Neural progenitor cell (in vitro differentiated cells): ENCODE data around the gene SIGLEC15. TPM values are rescaled to one million over a fixed set of nuclear protein-coding genes. Genes with fewer than 3 reads are reported as not detected.

ENCODE experiments used
- DNase-seq: peaks from one replicate; pipeline ENCODE4 v3.0.0-alpha.2; 2016; ENCODE audit warnings: low spot score
- H2AFZ ChIP-seq: fragments of 200-600 bp; sonication (generic); replicated peaks from 2 replicates; pipeline ENCODE4 v1.6.1; 2016; ENCODE audit warnings: antibody characterized with exemption
- H3F3A ChIP-seq: fragments of 200-600 bp; sonication (generic); 2 replicates; pipeline ENCODE4 v1.6.1; 2016; ENCODE audit warnings: antibody characterized with exemption, low read depth
- H3K27ac ChIP-seq: fragments of 200-600 bp; sonication (generic); 2 replicates; pipeline ENCODE4 v1.5.1; 2016; ENCODE audit warnings: mild to moderate bottlenecking
- H3K27me3 ChIP-seq: fragments of 200-600 bp; sonication (generic); 2 replicates; pipeline ENCODE4 v1.6.1; 2016; ENCODE audit warnings: mild to moderate bottlenecking, moderate library complexity
- H3K36me3 ChIP-seq: fragments of 200-600 bp; sonication (generic); 2 replicates; pipeline ENCODE4 v1.5.1; 2016
- H3K4me1 ChIP-seq: fragments of 200-600 bp; sonication (generic); 2 replicates; pipeline ENCODE4 v1.6.1; 2016; ENCODE audit warnings: mixed run types
- H3K4me2 ChIP-seq: fragments of 200-600 bp; sonication (generic); 2 replicates; pipeline ENCODE4 v1.6.1; 2016
- H3K4me3 ChIP-seq: fragments of 200-600 bp; sonication (generic); 2 replicates; pipeline ENCODE4 v1.5.1; 2016
- H3K79me2 ChIP-seq: fragments of 200-600 bp; sonication (generic); 2 replicates; pipeline ENCODE4 v1.6.1; 2016; ENCODE audit warnings: low read depth
- H3K9ac ChIP-seq: fragments of 200-600 bp; sonication (generic); 2 replicates; pipeline ENCODE4 v1.6.1; 2016
- H3K9me3 ChIP-seq: fragments of 200-600 bp; sonication (generic); 2 replicates; pipeline ENCODE4 v1.5.1; 2016; ENCODE audit warnings: low read depth
- H4K20me1 ChIP-seq: fragments of 200-600 bp; sonication (generic); 2 replicates; pipeline ENCODE4 v1.6.1; 2016; ENCODE audit warnings: low read depth
- H3K27ac Mint-ChIP-seq: 3 replicates; pipeline ENCODE4 v1.8.0; 2021; ENCODE audit warnings: mixed read lengths
- H3K27me3 Mint-ChIP-seq: 2 replicates; pipeline ENCODE4 v1.8.0; 2022; ENCODE audit warnings: low read depth, mild to moderate bottlenecking, inconsistent platforms, moderate library complexity, mixed read lengths; ENCODE audit not compliant: insufficient read depth
- H3K36me3 Mint-ChIP-seq: 3 replicates; pipeline ENCODE4 v1.8.0; 2021; ENCODE audit warnings: mixed read lengths
- H3K4me1 Mint-ChIP-seq: 3 replicates; pipeline ENCODE4 v1.8.0; 2021; ENCODE audit warnings: mixed read lengths
- H3K4me3 Mint-ChIP-seq: 3 replicates; pipeline ENCODE4 v1.8.0; 2021; ENCODE audit warnings: mild to moderate bottlenecking, moderate library complexity, mixed read lengths
- H3K9me3 Mint-ChIP-seq: 3 replicates; pipeline ENCODE4 v1.8.0; 2020; ENCODE audit warnings: mixed read lengths
- CTCF ChIP-seq: fragments of 200-600 bp; sonication (generic); IDR thresholded peaks from 2 replicates; pipeline ENCODE4 v1.5.1; 2017; ENCODE audit warnings: antibody characterized with exemption, mild to moderate bottlenecking
- EZH2 ChIP-seq: fragments of 200-600 bp; sonication (generic); IDR thresholded peaks from 2 replicates; pipeline ENCODE4 v1.6.1; 2017; ENCODE audit warnings: antibody characterized with exemption, mild to moderate bottlenecking, moderate library complexity
- total RNA-seq: library from RNA; depleted of rRNA; stranded (reverse); fragments of >200 nt; gene quantifications from 2 replicates; pipeline ENCODE4 v1.2.3, GENCODE V29; 2015; ENCODE audit warnings: low replicate concordance

Gene SIGLEC15
- total RNA-seq, 1 donor from 2014 or later, result not detected

GRCh38 chr18:45861926-45862325 is 36.5 kb downstream of the SIGLEC15 start:
- Histone ChIP-seq H3K27ac (no peak overlapping the region), H3K27me3 (no peaks in the 10 kb centered on the region), H3K4me1 (no peaks in the 10 kb centered on the region), H3K4me3 (no peak overlapping the region), H4K20me1 (no peaks in the 10 kb centered on the region), H3K36me3 (peaks cover 5% of the 10 kb centered on the region), H3K79me2 (no peaks in the 10 kb centered on the region), H2AFZ (no peak overlapping the region), H3F3A (no peaks in the 10 kb centered on the region), H3K9me3 (no peaks in the 10 kb centered on the region), H3K9ac (no peak overlapping the region), H3K4me2 (no peak overlapping the region)
- Mint-ChIP-seq H3K4me1 (no peaks in the 10 kb centered on the region), H3K36me3 (peaks cover 53% of the 10 kb centered on the region), H3K4me3 (no peak overlapping the region), H3K27me3 (no peaks in the 10 kb centered on the region), H3K27ac (no peak overlapping the region), H3K9me3 (no peaks in the 10 kb centered on the region)
- no peak for DNase-seq
- TF ChIP-seq CTCF (no peak), EZH2 (no peak)

- DNase-seq, result no peak
- peaks cover 5% of the 10 kb centered on the region for H3K36me3 ChIP-seq
- peaks cover 48% of the 10 kb centered on the region for H3K36me3 Mint-ChIP-seq
Observed at GRCh38 chr18:45863469-45863868, 38.0 kb downstream of the SIGLEC15 start.

GRCh38 chr18:45864081-45864480 is 38.6 kb downstream of the SIGLEC15 start:
- Histone ChIP-seq H3K36me3 (peaks cover 5% of the 10 kb centered on the region), H3K9me3 (no peaks in the 10 kb centered on the region), H3K9ac (no peak overlapping the region), H3K79me2 (no peaks in the 10 kb centered on the region), H2AFZ (no peak overlapping the region), H4K20me1 (no peaks in the 10 kb centered on the region), H3K4me1 (no peaks in the 10 kb centered on the region), H3K27me3 (no peaks in the 10 kb centered on the region), H3K4me3 (no peak overlapping the region), H3F3A (no peaks in the 10 kb centered on the region), H3K4me2 (no peak overlapping the region), H3K27ac (no peak overlapping the region)
- no peak overlapping the region for H3K4me3 Mint-ChIP-seq
- H3K36me3 Mint-ChIP-seq, result peaks cover 46% of the 10 kb centered on the region
- H3K9me3 Mint-ChIP-seq, result no peaks in the 10 kb centered on the region
- no peaks in the 10 kb centered on the region for H3K4me1 Mint-ChIP-seq
- TF ChIP-seq CTCF, result no peak
- no peaks in the 10 kb centered on the region for H3K27me3 Mint-ChIP-seq
- no peak for DNase-seq
- H3K27ac Mint-ChIP-seq, result no peak overlapping the region

More at GRCh38 chr18:45863469-45863868, 38.0 kb downstream of the SIGLEC15 start:
- H3K9me3 ChIP-seq, result no peaks in the 10 kb centered on the region
- H3K27me3 ChIP-seq, result no peaks in the 10 kb centered on the region
- H4K20me1 ChIP-seq, result no peaks in the 10 kb centered on the region
- H3K4me2 ChIP-seq, result no peak overlapping the region
- no peak overlapping the region for H2AFZ ChIP-seq
- no peak for TF ChIP-seq CTCF
- no peaks in the 10 kb centered on the region for H3K79me2 ChIP-seq
- H3K4me3 ChIP-seq, result no peak overlapping the region
- H3K4me1 ChIP-seq, result no peaks in the 10 kb centered on the region
- Mint-ChIP-seq H3K27me3 (no peaks in the 10 kb centered on the region), H3K4me1 (no peaks in the 10 kb centered on the region), H3K27ac (no peak overlapping the region), H3K9me3 (no peaks in the 10 kb centered on the region), H3K4me3 (no peak overlapping the region)
- H3K27ac ChIP-seq, result no peak overlapping the region
- no peak overlapping the region for H3K9ac ChIP-seq
- no peaks in the 10 kb centered on the region for H3F3A ChIP-seq

- no peaks in the 10 kb centered on the region for H3K79me2 ChIP-seq
- Mint-ChIP-seq H3K27me3 (no peaks in the 10 kb centered on the region), H3K4me1 (no peaks in the 10 kb centered on the region), H3K9me3 (no peaks in the 10 kb centered on the region), H3K36me3 (peaks cover 50% of the 10 kb centered on the region), H3K4me3 (no peak overlapping the region), H3K27ac (no peak overlapping the region)
- H3K4me2 ChIP-seq, result no peak overlapping the region
- H4K20me1 ChIP-seq, result no peaks in the 10 kb centered on the region
- H3F3A ChIP-seq, result no peaks in the 10 kb centered on the region
- no peaks in the 10 kb centered on the region for H3K27me3 ChIP-seq
- H3K9me3 ChIP-seq, result no peaks in the 10 kb centered on the region
- no peak overlapping the region for H3K27ac ChIP-seq
- H2AFZ ChIP-seq, result no peak overlapping the region
- no peak overlapping the region for H3K9ac ChIP-seq
- peaks cover 5% of the 10 kb centered on the region for H3K36me3 ChIP-seq
- DNase-seq, result no peak
- H3K4me1 ChIP-seq, result no peaks in the 10 kb centered on the region
- TF ChIP-seq EZH2, result no peak
- H3K4me3 ChIP-seq, result no peak overlapping the region
Observed at GRCh38 chr18:45865466-45865865, 40.0 kb downstream of the SIGLEC15 start.
